ENCODE results near the gene ZNF579.
"Not testable (repeated sequence)": the region's sequence is repeated elsewhere in the genome, so short reads cannot be mapped to it uniquely, and the experiment has no call there.

GRCh38 chr19:55569477-55569876, 11.2 kb downstream of the ZNF579 start:
- TF ChIP-seq, protein P1, sequence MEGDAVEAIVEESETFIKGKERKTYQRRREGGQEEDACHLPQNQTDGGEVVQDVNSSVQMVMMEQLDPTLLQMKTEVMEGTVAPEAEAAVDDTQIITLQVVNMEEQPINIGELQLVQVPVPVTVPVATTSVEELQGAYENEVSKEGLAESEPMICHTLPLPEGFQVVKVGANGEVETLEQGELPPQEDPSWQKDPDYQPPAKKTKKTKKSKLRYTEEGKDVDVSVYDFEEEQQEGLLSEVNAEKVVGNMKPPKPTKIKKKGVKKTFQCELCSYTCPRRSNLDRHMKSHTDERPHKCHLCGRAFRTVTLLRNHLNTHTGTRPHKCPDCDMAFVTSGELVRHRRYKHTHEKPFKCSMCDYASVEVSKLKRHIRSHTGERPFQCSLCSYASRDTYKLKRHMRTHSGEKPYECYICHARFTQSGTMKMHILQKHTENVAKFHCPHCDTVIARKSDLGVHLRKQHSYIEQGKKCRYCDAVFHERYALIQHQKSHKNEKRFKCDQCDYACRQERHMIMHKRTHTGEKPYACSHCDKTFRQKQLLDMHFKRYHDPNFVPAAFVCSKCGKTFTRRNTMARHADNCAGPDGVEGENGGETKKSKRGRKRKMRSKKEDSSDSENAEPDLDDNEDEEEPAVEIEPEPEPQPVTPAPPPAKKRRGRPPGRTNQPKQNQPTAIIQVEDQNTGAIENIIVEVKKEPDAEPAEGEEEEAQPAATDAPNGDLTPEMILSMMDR (conservative IDR thresholded peaks at IDR 0.05; ENCODE audit: low read depth, low read length) = not testable (repeated sequence)
- not testable (repeated sequence) for TF ChIP-seq EZH2 (IDR thresholded peaks at IDR 0.05; ENCODE audit: low read length, unreplicated experiment)
